Duodenal mucosa (tissue), 2 donors: ENCODE results near the gene GABPA.
"Not testable (repeated sequence)": the region's sequence is repeated elsewhere in the genome, so short reads cannot be mapped to it uniquely, and the experiment has no call there.

Experiments used
- H3K27ac ChIP-seq: one replicate; pipeline ENCODE4 v1.7.0; 2013; ENCODE audit warnings: low read depth, low read length
- H3K27me3 ChIP-seq, 2 donors: one replicate each; pipeline ENCODE4 v1.7.0; 2013; ENCODE audit warnings: low read length in 2 of 2, control low read depth in 1 of 2; ENCODE audit not compliant: insufficient read depth in 2 of 2, control insufficient read depth in 1 of 2
- H3K36me3 ChIP-seq, 2 donors: one replicate each; pipeline ENCODE4 v1.7.0; 2013; ENCODE audit warnings: low read length in 2 of 2, control low read depth in 1 of 2; ENCODE audit not compliant: insufficient read depth in 2 of 2, control insufficient read depth in 1 of 2
- H3K4me1 ChIP-seq, 2 donors: one replicate each; pipeline ENCODE4 v1.7.0; 2013; ENCODE audit warnings: low read length in 2 of 2, control low read depth in 1 of 2; ENCODE audit not compliant: insufficient read depth in 2 of 2, control insufficient read depth in 1 of 2
- H3K4me3 ChIP-seq, 2 donors: one replicate each; pipeline ENCODE4 v1.7.0; 2013; ENCODE audit warnings: low read length in 2 of 2, low read depth in 1 of 2
- H3K9ac ChIP-seq, 2 donors: one replicate each; pipeline ENCODE4 v1.7.0; 2013; ENCODE audit warnings: low read length in 2 of 2, low read depth in 1 of 2
- H3K9me3 ChIP-seq, 2 donors: one replicate each; pipeline ENCODE4 v1.7.0; 2013; ENCODE audit warnings: low read length in 2 of 2, control low read depth in 1 of 2; ENCODE audit not compliant: control insufficient read depth in 1 of 2

GABPA gene

GRCh38 chr21:25760677-25761076 is 25.9 kb downstream of the GABPA start:
- no peaks in the 10 kb centered on the region for H3K9me3 ChIP-seq
- no peaks in the 10 kb centered on the region for H3K27me3 ChIP-seq
- H3K4me1 ChIP-seq = peaks cover 0 to 4% of the 10 kb centered on the region in 2 donors
- no peak overlapping the region for H3K4me3 ChIP-seq
- peaks cover 34 to 69% of the 10 kb centered on the region in 2 donors for H3K36me3 ChIP-seq
- no peak overlapping the region for H3K27ac ChIP-seq
- H3K9ac ChIP-seq = no peak overlapping the region

- H3K27me3 ChIP-seq = no peaks in the 10 kb centered on the region
- no peak overlapping the region for H3K4me3 ChIP-seq
- peaks cover 0 to 4% of the 10 kb centered on the region in 2 donors for H3K4me1 ChIP-seq
- no peak overlapping the region for H3K9ac ChIP-seq
- H3K36me3 ChIP-seq = peaks cover 32 to 60% of the 10 kb centered on the region in 2 donors
- H3K9me3 ChIP-seq = no peaks in the 10 kb centered on the region
- H3K27ac ChIP-seq = no peak overlapping the region
Measured at GRCh38 chr21:25764065-25764464, 29.3 kb downstream of the GABPA start.

- Histone ChIP-seq H3K9me3 (no peaks in the 10 kb centered on the region), H3K27me3 (no peaks in the 10 kb centered on the region), H3K36me3 (peaks cover 8 to 28% of the 10 kb centered on the region in 2 donors), H3K4me1 (peaks cover 0 to 4% of the 10 kb centered on the region in 2 donors), H3K27ac (no peak overlapping the region), H3K4me3 (no peak overlapping the region), H3K9ac (no peak overlapping the region)
Measured at GRCh38 chr21:25767921-25768320, 33.1 kb downstream of the GABPA start.

- Histone ChIP-seq H3K27me3 (no peaks in the 10 kb centered on the region), H3K9me3 (no peaks in the 10 kb centered on the region), H3K27ac (no peak overlapping the region), H3K36me3 (no peaks in the 10 kb centered on the region), H3K4me3 (no peak overlapping the region), H3K4me1 (no peaks in the 10 kb centered on the region), H3K9ac (no peak overlapping the region)
Measured at GRCh38 chr21:25772686-25773085, 37.9 kb downstream of the GABPA start.

- Histone ChIP-seq H3K9me3 (no peaks in the 10 kb centered on the region), H3K4me1 (no peaks in the 10 kb centered on the region), H3K36me3 (no peaks in the 10 kb centered on the region)
Measured at GRCh38 chr21:25776440-25776839, 41.7 kb downstream of the GABPA start.

GRCh38 chr21:25778126-25778875 is 43.5 kb downstream of the GABPA start:
- not testable (repeated sequence) for H3K9ac ChIP-seq, H3K9me3 ChIP-seq, H3K27ac ChIP-seq, H3K36me3 ChIP-seq, H3K27me3 ChIP-seq, H3K4me3 ChIP-seq, H3K4me1 ChIP-seq

More at GRCh38 chr21:25776440-25776839, 41.7 kb downstream of the GABPA start:
- Histone ChIP-seq H3K27ac (no peak overlapping the region), H3K27me3 (no peaks in the 10 kb centered on the region), H3K9ac (no peak overlapping the region), H3K4me3 (no peak overlapping the region)

- Histone ChIP-seq H3K27me3 (no peaks in the 10 kb centered on the region), H3K4me1 (peaks cover 0 to 8% of the 10 kb centered on the region in 2 donors), H3K9me3 (no peaks in the 10 kb centered on the region), H3K36me3 (no peaks in the 10 kb centered on the region), H3K9ac (no peak overlapping the region), H3K27ac (no peak overlapping the region), H3K4me3 (no peak overlapping the region)
Measured at GRCh38 chr21:25788677-25789076, 53.9 kb downstream of the GABPA start.

GRCh38 chr21:25790122-25790877 is 55.5 kb downstream of the GABPA start:
- H3K27ac ChIP-seq = no peak overlapping the region
- no peaks in the 10 kb centered on the region for H3K9me3 ChIP-seq

GRCh38 chr21:25790878-25791204 is 56.1 kb downstream of the GABPA start:
- H3K9ac ChIP-seq = no peak overlapping the region

More at GRCh38 chr21:25790122-25790877, 55.5 kb downstream of the GABPA start:
- Histone ChIP-seq H3K4me3 (peak overlapping the region; percentile 62 to 79), H3K4me1 (peaks cover 0 to 8% of the 10 kb centered on the region in 2 donors), H3K36me3 (no peaks in the 10 kb centered on the region), H3K9ac (peak overlapping the region in 1 of 2 donors; percentile 22), H3K27me3 (no peaks in the 10 kb centered on the region)

GRCh38 chr21:25791319-25791718 is 56.5 kb downstream of the GABPA start:
- no peak overlapping the region for H3K9ac ChIP-seq
- no peaks in the 10 kb centered on the region for H3K9me3 ChIP-seq
- no peaks in the 10 kb centered on the region for H3K27me3 ChIP-seq
- H3K27ac ChIP-seq = no peak overlapping the region
- peaks cover 0 to 8% of the 10 kb centered on the region in 2 donors for H3K4me1 ChIP-seq
- H3K4me3 ChIP-seq = no peak overlapping the region
- no peaks in the 10 kb centered on the region for H3K36me3 ChIP-seq

More at GRCh38 chr21:25790878-25791204, 56.1 kb downstream of the GABPA start:
- Histone ChIP-seq H3K36me3 (no peaks in the 10 kb centered on the region), H3K27me3 (no peaks in the 10 kb centered on the region), H3K4me3 (peak overlapping the region; percentile 62 to 79), H3K27ac (no peak overlapping the region), H3K4me1 (peaks cover 0 to 8% of the 10 kb centered on the region in 2 donors), H3K9me3 (no peaks in the 10 kb centered on the region)
